NCI-H2107 (cell line): ENCODE data around the gene SMIM1.
A peak's percentile ranks its signal among the peaks of the same experiment; 100 is the strongest.
"Not testable (repeated sequence)": the region's sequence is repeated elsewhere in the genome, so short reads cannot be mapped to it uniquely, and the experiment has no call there.

Experiments
- DNase-seq: peaks from one replicate; lab custom pipeline; 2025; lab: John Stamatoyannopoulos, UW

Gene SMIM1

DNA sequence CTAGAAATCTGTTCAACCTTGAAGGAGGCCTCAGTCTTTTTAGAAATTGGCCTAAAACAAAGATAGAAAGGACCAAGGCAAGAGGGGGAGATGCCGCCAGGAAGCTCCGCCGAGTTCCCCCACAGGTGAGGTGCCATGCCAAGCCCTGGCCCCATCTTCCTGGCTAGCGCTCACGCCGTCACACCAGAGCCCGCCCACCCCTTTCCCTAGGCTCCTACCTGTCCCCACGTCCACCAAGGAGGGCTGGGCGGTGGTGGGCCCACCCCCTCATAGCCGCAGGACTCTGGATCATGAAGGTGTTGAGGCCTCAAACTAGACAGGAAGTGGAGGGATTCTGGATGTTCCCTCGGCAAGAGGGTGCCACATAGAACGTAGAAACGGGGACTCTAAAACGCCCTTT lies 35.8 kb upstream of the SMIM1 start:
- DNase-seq = no peak

DNA sequence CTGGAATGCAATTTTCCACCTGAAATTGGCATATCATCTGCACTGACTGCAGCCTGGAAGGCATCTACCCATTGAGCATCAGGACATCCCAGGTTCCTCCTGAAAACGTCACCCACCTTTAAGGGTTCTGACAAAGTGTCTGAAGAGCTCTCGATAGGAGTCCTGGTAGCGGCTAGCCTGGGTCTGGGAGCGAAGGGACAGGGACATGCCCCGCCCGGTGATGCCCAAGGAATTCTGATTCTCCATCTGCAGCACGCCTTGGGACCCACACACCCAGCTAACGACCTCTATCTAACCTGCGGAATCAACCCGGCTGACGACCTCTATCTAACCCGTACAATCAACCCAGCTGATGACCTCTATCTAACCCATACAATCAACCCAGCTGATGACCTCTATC lies 33.6 kb upstream of the SMIM1 start:
- no peak for DNase-seq

DNA sequence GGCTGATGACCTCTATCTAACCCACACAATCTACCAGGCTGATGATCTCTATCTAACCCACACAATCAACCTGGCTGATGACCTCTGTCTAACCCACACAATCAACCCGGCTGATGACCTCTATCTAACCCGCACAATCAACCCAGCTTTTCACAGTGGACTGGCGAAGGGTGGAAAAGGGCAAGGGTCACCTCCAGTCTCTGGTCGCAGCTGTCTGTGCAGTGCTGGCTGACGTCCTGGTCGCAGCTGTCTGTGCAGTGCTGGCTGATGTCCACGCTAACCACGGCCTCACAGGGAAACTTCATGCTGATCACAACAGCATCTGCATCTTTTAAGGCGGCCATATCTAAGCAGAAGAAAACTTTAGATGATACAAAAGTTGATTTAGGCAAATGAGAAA lies 32.5 kb upstream of the SMIM1 start:
- no peak for DNase-seq

DNA sequence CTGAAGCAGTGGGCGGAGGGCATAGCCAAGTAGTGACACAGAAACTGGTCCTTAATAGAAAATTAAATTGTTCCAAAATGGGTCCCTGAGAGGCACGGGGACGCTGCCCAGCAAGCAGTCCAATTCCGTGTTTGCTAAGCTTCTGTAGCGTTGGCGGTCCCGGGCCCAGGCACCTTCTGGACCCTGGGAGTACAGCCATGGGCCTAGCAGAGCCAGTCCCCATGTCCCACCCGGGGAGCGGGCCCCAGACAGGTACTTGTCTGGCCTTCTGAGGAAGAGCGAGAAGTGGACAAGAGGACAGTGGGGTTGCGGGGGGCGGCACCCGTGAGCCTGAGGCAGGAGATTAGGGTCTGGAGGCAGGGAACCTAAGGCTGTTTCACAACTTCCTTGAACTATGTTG lies 31.8 kb upstream of the SMIM1 start:
- no peak for DNase-seq

DNA sequence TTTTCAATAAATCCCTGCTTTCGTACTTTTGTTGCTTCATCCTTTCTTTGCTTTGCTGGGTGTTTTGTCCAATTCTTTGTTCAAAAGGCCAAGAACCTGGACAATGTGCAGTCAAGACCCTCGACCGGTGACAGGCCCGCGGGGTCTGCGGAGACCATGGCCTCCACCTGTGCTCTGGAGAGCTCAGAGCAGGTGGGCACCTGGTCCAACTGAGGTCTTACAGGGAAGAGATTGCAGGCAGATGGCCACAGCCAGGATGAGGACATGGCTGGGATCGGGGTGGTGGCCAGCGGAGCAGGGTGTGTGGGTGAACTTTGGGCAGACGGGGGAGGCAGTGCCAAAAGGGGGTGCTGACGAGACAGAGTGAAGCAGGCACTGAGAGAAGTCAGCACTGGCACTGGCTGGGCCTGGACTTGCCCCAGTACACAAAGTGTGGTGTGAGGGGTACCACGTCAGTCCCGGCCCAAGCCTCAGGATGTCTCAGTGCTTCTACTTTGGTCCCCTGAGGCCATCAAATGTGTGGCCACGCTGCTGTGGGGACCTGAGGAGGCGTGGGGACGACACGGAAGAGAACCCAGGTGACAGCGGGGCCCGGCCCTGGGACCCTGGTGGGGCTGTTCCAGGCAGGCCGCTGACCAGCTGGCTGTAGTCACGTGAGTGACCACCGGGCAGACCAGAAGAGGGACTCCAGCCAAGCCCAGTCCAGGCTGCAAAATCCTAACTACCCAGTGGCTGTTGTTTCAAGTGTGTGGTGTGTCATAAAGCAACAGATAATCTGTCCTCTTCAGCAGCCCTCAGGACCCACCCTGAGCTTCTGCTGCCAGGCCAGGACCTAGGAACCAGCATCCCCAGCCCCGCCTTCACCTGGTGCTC lies 30.7 kb upstream of the SMIM1 start:
- DNase-seq = no peak

DNA sequence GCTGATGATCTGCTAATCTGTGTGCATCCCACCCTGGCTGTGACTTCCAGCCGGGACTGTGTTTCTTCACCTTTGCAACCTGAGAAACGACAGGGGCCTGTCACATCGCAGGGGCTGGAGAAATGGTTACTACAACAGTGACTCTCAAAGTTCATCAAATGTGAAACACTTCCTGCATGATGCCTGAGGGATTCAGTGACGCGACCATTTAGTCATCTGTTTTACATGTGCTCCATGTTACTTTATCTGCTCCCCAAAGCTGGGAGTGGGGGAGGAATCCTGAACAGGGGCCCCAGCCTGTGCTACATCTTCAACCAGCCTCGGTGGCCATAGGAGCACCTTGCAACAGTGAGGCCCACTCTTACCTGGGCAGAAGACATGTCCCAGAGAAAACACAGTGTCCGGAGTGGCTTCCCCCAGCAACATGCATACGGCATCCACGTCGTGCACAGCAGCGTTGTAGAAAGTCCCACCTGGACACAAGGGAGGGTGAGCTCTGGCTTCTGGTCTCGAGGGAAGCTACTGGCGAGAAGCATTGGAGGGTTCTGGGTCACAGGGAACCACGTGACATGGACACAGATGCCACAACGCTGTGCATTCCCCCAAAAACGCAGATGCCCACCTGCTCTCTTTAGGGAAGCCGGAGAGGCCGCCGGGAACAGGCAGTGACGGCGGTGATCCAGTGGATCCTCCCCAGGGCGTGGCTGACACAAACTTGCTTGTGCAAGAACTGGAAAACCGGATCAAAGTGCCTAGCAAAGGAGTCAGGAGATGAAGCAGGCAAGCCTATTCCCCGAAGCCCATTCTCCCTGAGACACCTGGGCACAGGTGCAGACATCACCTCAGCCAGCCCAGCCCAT lies 29.9 kb upstream of the SMIM1 start:
- no peak for DNase-seq

DNA sequence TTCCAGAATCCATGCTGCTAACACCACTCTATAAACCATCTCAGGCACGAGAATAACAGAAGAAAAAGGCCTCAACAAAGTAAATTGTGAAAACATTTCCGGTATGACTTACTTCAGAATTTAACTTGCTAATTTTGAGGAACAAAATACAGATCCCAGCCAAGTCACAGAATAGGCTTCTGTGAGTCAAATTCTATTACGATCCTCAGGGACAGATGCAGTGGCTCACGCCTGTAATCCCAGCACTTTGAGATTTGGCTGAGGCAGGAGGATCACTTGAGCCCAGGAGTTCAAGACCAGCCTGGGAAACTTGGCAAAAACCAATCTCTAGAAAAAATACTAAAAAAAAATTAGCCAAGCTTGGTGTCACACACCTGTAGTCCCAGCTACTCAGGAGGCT lies 29.1 kb upstream of the SMIM1 start:
- no peak for DNase-seq

DNA sequence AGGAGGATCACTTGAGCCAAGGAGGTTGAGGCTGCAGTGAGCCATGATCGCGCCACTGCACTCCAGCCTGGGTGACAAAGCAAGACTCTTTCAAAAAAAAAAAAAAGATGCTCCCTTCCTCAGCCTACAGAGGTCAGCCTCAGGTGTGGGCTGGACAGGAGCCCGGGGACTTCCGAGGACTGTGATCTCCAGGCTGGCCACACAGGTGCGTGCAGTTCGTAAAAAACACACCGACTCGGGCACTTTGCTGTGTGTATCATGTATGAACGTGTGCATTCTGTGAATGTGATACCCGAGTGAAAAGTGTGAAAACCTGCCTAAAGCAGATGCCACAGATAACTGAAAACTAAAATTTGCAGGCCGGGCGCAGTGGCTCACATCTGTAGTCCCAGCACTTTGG lies 28.7 kb upstream of the SMIM1 start:
- DNase-seq = no peak

DNA sequence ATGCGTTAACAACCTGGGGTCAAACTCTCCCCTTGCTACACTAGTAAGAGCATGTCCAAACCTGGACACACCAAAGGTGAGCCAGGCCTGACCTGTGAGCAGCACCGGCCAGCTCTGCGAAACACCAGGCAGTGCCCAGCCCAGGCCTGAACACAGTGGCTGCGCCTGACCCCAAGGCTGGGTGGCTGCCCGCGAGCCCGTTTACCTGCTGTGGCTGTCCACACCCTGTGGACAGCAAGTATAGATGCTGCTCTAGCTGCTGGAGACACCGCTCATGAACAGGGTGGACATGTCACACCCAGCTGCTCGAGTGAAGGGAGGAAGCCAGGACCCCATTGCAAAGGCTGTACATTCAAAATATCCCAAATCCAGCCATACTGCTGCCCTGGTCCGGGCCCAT lies 27.9 kb upstream of the SMIM1 start:
- DNase-seq = no peak

DNA sequence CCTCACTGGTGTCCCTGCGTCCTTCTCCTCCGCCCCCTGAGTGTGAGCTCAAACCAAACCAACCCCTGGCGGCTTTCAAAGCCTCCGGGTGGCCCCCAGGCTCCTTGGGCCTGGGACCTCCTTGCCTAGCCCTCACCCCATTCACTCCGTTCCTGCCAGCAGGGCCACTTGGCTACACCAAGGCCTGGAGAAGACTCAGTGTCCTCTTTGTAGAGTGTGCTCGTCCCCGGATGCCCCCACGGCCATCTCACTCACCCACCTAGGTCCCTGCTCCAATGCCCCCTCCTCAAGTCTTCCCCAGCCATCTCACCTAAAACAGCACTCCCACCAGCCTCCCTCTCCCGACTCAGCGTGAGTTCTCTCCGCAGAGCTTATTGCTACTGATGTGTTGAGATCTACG lies 27.5 kb upstream of the SMIM1 start:
- no peak for DNase-seq

DNA sequence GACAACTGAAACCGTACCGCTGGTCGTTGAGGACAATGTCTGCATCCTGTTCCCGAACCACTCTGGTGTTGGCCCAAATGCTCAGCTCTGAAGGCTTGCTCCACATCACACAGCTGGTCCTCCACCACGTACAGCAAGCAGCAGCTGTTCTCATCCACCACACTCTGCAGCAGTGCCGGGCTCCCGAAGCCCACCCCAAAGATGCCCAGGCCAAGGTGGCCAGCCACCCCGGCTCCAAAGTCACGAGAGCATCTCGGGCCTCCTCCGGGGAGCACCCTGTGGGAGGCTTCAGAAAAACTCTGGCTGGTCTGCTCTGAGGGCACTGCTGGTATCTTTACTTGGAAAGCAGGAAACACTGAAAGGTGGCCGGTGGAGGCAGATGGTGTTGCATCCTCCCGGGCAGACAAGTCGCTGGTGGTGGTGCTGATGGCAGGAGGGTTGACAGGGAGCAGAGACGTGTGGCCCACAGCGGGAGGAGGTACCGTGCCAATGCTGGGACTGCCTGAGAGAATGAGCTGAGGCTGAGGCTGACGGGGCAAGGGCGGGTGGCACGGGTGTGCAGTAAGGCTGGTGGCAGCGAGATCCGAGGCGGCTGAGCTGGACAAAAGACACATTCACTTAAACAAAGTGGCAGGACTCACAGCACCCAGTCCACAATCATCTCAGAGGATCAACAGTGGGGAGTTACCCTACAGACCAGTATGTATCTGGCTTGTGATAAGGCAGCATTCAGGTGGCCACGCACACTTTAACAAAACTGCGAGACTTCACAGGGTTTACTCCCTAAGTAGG lies 26.8 kb upstream of the SMIM1 start:
- no peak for DNase-seq

DNA sequence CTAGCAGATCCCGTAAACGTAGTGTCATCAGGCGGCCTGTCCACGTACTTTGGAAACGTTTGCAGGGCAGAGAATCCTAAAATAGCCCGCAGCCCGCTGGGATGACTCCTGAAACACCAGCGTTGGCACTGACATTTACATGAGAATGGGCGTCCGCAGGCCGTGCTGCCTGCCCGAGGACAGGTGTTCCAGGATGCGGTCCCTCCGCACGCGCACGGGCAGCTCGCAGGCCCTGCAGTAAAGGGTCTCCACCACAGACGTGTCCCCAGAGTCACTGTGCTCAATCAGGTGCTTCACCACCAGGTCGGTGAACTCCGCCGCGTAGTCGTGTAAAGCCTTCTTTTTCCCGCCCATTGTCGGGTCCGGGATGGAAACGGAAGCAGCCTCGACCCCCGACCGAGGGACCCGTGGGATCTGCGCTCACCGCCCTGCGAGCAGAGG lies 26.1 kb upstream of the SMIM1 start:
- no peak for DNase-seq

DNA sequence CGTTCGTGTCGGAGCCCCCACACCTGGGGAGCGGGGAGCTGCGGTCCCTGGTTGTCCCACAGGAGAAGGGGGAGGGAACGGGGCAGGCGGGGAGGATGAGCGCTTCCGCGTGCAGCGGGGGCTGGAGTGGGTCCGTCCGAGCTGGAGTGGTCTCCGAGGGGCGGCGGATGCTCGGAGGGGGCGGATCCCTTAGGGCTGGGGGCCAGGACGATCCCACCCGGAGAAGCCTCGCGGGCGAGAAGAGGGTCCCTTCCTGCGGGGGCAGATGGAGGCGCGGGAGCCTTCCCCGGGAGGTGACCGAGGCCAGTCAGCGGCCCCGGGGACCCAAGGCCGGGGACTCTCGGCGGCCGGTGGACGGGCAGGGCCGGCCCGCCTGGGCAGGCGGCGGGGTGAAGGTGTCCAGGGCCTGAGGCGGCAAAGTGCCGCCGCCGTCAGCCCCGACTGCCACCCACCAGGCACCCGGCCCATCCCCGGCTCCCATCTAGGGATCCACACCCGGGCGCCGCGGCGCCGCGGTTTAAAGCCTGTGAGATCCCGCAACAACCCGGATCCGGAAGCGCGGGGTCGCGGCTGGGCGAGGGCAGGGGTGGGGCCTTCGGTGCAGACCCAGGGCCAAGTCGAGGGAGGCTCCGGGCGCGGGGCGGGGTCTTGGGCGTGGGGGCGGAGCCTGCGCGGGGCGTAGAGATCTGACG lies 25.6 kb upstream of the SMIM1 start:
- DNase-seq = peak; percentile 35

DNA sequence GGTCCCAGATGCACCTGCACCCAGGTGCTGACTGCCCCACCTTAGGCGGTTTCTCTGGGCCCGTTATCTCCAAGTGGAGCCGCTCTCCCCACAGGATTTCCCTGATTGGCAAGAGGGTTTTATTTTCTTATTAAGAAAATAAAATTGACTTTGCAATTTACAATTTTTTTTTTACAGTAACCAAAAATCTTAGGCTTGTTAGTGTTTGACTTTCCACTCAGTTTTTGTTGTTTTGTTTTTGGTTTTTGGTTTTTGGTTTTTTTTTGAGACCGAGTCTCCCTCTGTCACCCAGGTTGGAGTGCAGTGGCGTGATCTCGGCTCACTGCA lies 25.1 kb upstream of the SMIM1 start:
- no peak for DNase-seq

DNA sequence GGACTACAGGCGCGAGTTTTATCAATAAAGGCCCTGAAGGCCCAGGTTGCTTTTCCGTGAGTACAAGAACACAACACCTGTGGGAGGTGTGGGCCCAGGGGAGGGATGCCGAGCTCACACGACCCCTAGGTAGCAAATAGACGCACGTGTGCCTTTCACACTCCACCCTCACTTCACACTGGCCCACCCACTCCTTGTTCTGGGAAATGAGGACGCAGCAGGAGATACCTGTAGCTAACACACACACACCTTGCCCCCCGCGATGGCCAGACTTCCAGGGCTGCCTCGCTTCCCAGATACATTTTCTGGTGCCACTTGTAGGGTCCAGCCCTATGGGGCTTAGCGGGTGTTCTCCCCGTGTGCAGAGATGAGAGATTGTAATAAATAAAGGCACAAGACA lies 24.6 kb upstream of the SMIM1 start:
- DNase-seq = no peak

DNA sequence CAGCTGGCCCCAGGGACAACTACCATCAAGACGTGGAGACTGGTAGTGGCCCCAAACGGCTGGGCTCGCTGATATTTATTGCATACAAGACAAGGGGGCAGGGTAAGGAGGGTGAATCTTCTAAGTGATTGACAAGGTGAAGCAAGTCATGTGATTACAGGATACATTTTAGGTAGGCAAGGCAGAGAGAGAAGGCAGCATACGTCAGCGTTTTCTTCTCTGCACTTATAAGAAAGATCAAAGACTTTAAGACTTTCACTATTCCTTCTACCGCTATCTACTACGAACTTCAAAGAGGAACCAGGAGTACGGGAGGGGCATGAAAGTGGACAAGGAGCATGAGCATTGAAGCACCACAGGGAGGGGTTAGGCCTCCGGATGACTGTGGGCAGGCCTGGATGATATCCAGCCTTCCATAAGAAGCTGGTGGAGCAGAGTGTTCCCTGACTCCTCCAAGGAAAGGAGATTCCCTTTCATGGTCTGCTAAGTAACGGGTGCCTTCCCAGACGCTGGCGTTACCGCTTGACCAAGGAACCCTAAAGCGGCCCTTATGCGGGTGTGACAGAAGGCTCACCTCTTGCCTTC lies 24.1 kb upstream of the SMIM1 start:
- DNase-seq = not testable (repeated sequence)

DNA sequence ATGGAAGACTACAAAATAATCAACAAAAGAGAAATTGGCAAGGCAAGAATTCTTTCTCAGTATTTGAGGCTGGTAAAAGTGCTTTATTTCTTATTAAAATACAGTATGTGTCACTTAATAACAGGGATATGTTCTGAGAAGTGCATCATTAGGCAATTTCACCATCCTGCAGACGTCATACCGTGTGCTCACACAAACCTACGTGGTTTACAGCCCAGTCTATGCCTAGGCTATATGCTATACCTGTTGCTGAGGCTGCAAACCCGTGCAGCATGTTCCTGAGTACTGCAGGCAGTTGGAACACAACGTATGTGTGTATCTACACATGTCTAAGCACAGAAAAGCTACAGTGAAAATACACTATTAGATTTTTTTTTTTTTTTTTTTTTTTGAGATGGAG lies 23.0 kb upstream of the SMIM1 start:
- no peak for DNase-seq

DNA sequence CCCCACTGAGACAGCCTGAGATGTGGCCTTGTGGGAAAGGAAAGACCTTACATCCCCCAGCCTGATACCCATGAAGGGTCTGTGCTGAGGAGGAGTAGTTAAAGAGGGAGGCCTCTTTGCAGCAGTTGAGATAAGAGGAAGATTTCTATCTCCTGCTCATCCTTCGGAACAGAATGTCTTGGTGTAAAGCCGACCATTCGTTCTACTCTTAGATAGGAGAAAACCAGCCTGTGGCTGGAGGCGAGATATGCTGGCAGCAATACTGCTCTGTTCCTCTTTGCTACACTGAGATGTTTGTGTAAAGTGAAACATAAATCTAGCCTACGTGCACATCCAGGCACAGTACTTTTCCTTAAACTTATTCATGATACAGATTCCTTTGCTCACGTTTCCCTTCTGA lies 21.8 kb upstream of the SMIM1 start:
- DNase-seq = no peak

DNA sequence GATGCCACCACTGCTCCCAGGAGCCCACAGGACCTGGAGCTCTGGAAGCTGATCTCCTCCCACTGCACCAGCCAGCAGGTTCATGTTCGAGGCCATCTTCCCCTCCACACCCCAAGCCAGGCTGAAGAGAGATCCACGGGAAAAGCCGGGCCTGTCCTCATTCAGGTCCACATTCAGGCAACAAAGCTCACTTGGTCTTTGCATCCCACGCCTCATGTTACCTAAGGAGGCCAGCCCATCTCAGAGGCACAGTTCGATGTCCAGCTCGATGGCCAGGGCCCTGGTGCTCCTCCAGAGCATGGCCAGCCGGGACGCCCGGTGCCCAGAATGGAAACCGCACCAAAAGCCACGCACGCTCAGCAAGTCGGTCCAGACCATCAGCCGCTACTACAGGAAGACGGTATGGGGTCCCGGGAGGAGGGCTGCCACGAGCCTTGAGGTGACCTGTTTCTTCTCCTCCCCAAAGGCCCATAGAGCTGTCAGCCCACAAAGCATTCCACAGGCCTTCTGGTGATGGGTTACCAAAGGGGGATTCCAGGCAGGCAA lies 20.1 kb upstream of the SMIM1 start, which contains the start of gene CCDC27:
Gene CCDC27, plus strand, starts transcription at position 51 of the 546 bp plus-strand sequence. Its CDS starts 32 bp downstream, at position 83.
- no peak for DNase-seq

DNA sequence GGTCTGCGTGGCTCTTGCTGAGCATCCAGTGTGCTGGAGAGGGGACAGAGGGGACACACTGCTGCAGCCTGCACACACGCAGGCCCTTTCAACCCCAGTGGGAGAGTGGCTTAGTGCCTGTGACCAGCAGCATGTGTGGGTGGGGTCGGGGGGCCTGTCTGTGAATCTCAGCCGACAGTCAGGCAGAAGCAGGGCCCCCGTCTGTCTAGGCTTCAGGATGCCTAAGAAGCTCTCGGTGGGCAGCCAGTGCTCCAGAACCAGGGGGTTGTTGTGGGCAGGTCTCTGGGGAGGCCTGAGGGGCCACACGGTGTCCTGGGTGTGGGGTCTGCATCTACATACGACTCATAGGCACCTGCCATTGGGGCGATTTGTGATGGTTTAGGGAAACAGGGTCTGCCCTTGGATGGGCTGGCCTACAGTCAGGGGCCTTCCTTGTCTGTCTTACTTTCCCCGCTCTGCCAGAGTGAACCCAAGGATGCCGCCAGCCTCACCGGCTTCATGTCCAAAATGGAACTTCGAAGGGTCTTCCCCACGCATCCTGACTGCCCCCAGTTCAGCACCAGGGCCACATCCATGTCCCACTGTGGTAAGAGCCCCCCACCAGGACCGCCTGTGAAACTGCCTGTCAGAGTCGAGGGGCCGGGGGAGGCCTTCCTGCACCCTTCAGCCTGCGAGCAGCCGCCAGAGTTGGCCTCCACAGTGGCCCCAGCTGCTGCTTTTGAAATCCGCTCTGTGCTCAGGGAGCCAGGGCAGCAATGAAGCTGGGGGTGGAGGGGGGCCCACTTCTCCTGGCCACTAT lies 18.7 kb upstream of the SMIM1 start:
- DNase-seq = no peak
